Stimulated activated memory B cell treated with anti-CD40 and anti-IgM and Interleukin-4, amounts not matched to agents 10 μg/mL and 1 μg/mL and 100 μg/mL, for 72 hours (primary cell): ENCODE data around the gene QPRT.
"Not testable (repeated sequence)": the region's sequence is repeated elsewhere in the genome, so short reads cannot be mapped to it uniquely, and the experiment has no call there.

Experiments used
- ATAC-seq: fragments of 150-1000 bp; cut with Tn5 transposase; 2 replicates; pipeline ENCODE4 v1.10.0; 2021
- H3K27ac Mint-ChIP-seq: one replicate; pipeline ENCODE4 v1.8.0; 2022; ENCODE audit warnings: mild to moderate bottlenecking, mixed read lengths
- H3K27me3 Mint-ChIP-seq: one replicate; pipeline ENCODE4 v1.8.0; 2022; ENCODE audit warnings: mixed read lengths
- H3K36me3 Mint-ChIP-seq: one replicate; pipeline ENCODE4 v1.8.0; 2022; ENCODE audit warnings: mixed read lengths
- H3K4me1 Mint-ChIP-seq: one replicate; pipeline ENCODE4 v1.8.0; 2022; ENCODE audit warnings: mixed read lengths
- H3K4me3 Mint-ChIP-seq: one replicate; pipeline ENCODE4 v1.8.0; 2022; ENCODE audit warnings: mild to moderate bottlenecking, moderate library complexity, mixed read lengths
- H3K9me3 Mint-ChIP-seq: one replicate; pipeline ENCODE4 v1.8.0; 2022; ENCODE audit warnings: mixed read lengths

QPRT gene

GRCh38 chr16:29697391-29697790 is 18.4 kb downstream of the QPRT start:
- Mint-ChIP-seq H3K4me1 (peaks cover 27% of the 10 kb centered on the region), H3K27ac (peak overlapping the region; percentile 18), H3K27me3 (no peaks in the 10 kb centered on the region), H3K4me3 (no peak overlapping the region), H3K36me3 (no peaks in the 10 kb centered on the region), H3K9me3 (peaks cover 14% of the 10 kb centered on the region)
- no peak for ATAC-seq

- ATAC-seq, result no peak
- Mint-ChIP-seq H3K36me3 (no peaks in the 10 kb centered on the region), H3K4me1 (peaks cover 33% of the 10 kb centered on the region), H3K4me3 (no peak overlapping the region), H3K27me3 (no peaks in the 10 kb centered on the region), H3K27ac (peak overlapping the region; percentile 18), H3K9me3 (peaks cover 14% of the 10 kb centered on the region)
Measured at GRCh38 chr16:29698042-29698441, 19.1 kb downstream of the QPRT start.

- Mint-ChIP-seq H3K9me3 (peaks cover 14% of the 10 kb centered on the region), H3K36me3 (no peaks in the 10 kb centered on the region), H3K27me3 (no peaks in the 10 kb centered on the region), H3K4me1 (peaks cover 36% of the 10 kb centered on the region), H3K4me3 (no peak overlapping the region), H3K27ac (peak overlapping the region; percentile 18)
- ATAC-seq, result no peak
Measured at GRCh38 chr16:29698484-29699323, 19.7 kb downstream of the QPRT start.

- no peak for ATAC-seq
- H3K27ac Mint-ChIP-seq, result no peak overlapping the region
- no peaks in the 10 kb centered on the region for H3K36me3 Mint-ChIP-seq
- H3K9me3 Mint-ChIP-seq, result peaks cover 14% of the 10 kb centered on the region
- H3K4me3 Mint-ChIP-seq, result no peak overlapping the region
- peaks cover 32% of the 10 kb centered on the region for H3K4me1 Mint-ChIP-seq
- no peaks in the 10 kb centered on the region for H3K27me3 Mint-ChIP-seq
Measured at GRCh38 chr16:29699324-29700219, 20.6 kb downstream of the QPRT start.

- Mint-ChIP-seq H3K27ac (peak overlapping the region; percentile 83), H3K27me3 (no peaks in the 10 kb centered on the region), H3K36me3 (no peaks in the 10 kb centered on the region), H3K9me3 (peaks cover 14% of the 10 kb centered on the region), H3K4me1 (peaks cover 30% of the 10 kb centered on the region), H3K4me3 (peak overlapping the region; percentile 9)
- ATAC-seq, result no peak
Measured at GRCh38 chr16:29700253-29700987, 21.4 kb downstream of the QPRT start.

GRCh38 chr16:29701214-29701555 is 22.2 kb downstream of the QPRT start:
- Mint-ChIP-seq H3K9me3 (peaks cover 14% of the 10 kb centered on the region), H3K27ac (peak overlapping the region; percentile 83), H3K4me3 (no peak overlapping the region), H3K27me3 (no peaks in the 10 kb centered on the region), H3K36me3 (no peaks in the 10 kb centered on the region), H3K4me1 (peaks cover 30% of the 10 kb centered on the region)
- ATAC-seq, result no peak

GRCh38 chr16:29702269-29702668 is 23.3 kb downstream of the QPRT start:
- Mint-ChIP-seq H3K36me3 (no peaks in the 10 kb centered on the region), H3K9me3 (peaks cover 14% of the 10 kb centered on the region), H3K27ac (peak overlapping the region; percentile 83), H3K4me1 (peaks cover 30% of the 10 kb centered on the region), H3K27me3 (no peaks in the 10 kb centered on the region), H3K4me3 (peak overlapping the region; percentile 52)
- peak; percentile 69 for ATAC-seq

GRCh38 chr16:29705030-29705429 is 26.1 kb downstream of the QPRT start:
- ATAC-seq, result no peak
- Mint-ChIP-seq H3K4me1 (peaks cover 43% of the 10 kb centered on the region), H3K9me3 (peaks cover 8% of the 10 kb centered on the region), H3K27ac (peak overlapping the region; percentile 27), H3K4me3 (no peak overlapping the region), H3K36me3 (no peaks in the 10 kb centered on the region), H3K27me3 (no peaks in the 10 kb centered on the region)

GRCh38 chr16:29707160-29707559 is 28.2 kb downstream of the QPRT start:
- H3K9me3 Mint-ChIP-seq, H3K27ac Mint-ChIP-seq, H3K4me3 Mint-ChIP-seq, ATAC-seq, H3K27me3 Mint-ChIP-seq, H3K36me3 Mint-ChIP-seq: not testable (repeated sequence)
- peaks cover 34% of the 10 kb centered on the region for H3K4me1 Mint-ChIP-seq

GRCh38 chr16:29708917-29709600 is 30.1 kb downstream of the QPRT start:
- H3K36me3 Mint-ChIP-seq, result no peaks in the 10 kb centered on the region
- no peaks in the 10 kb centered on the region for H3K27me3 Mint-ChIP-seq
- H3K9me3 Mint-ChIP-seq, result no peaks in the 10 kb centered on the region
- ATAC-seq, result no peak
- H3K27ac Mint-ChIP-seq, result no peak overlapping the region
- peaks cover 22% of the 10 kb centered on the region for H3K4me1 Mint-ChIP-seq
- H3K4me3 Mint-ChIP-seq, result no peak overlapping the region

GRCh38 chr16:29709657-29710056 is 30.7 kb downstream of the QPRT start:
- not testable (repeated sequence) for ATAC-seq, H3K9me3 Mint-ChIP-seq, H3K4me3 Mint-ChIP-seq, H3K27me3 Mint-ChIP-seq, H3K36me3 Mint-ChIP-seq
- Mint-ChIP-seq H3K4me1 (peaks cover 22% of the 10 kb centered on the region), H3K27ac (peak overlapping the region; percentile 15)

- Mint-ChIP-seq H3K27me3 (no peaks in the 10 kb centered on the region), H3K4me3 (no peak overlapping the region), H3K36me3 (no peaks in the 10 kb centered on the region), H3K9me3 (no peaks in the 10 kb centered on the region), H3K27ac (peak overlapping the region; percentile 15), H3K4me1 (peaks cover 22% of the 10 kb centered on the region)
- peak; percentile 87 for ATAC-seq
Measured at GRCh38 chr16:29710227-29711219, 31.5 kb downstream of the QPRT start.

GRCh38 chr16:29712809-29713208 is 33.8 kb downstream of the QPRT start:
- H3K4me1 Mint-ChIP-seq, result peaks cover 22% of the 10 kb centered on the region
- H3K36me3 Mint-ChIP-seq, result no peaks in the 10 kb centered on the region
- H3K27ac Mint-ChIP-seq, result no peak overlapping the region
- no peaks in the 10 kb centered on the region for H3K27me3 Mint-ChIP-seq
- H3K9me3 Mint-ChIP-seq, result no peaks in the 10 kb centered on the region
- no peak for ATAC-seq
- no peak overlapping the region for H3K4me3 Mint-ChIP-seq

- Mint-ChIP-seq H3K4me3 (no peak overlapping the region), H3K4me1 (peaks cover 20% of the 10 kb centered on the region), H3K27me3 (no peaks in the 10 kb centered on the region), H3K27ac (no peak overlapping the region), H3K36me3 (no peaks in the 10 kb centered on the region), H3K9me3 (no peaks in the 10 kb centered on the region)
- no peak for ATAC-seq
Measured at GRCh38 chr16:29714396-29714795, 35.4 kb downstream of the QPRT start.
